ENCODE data around the gene TIAM2.

DNA sequence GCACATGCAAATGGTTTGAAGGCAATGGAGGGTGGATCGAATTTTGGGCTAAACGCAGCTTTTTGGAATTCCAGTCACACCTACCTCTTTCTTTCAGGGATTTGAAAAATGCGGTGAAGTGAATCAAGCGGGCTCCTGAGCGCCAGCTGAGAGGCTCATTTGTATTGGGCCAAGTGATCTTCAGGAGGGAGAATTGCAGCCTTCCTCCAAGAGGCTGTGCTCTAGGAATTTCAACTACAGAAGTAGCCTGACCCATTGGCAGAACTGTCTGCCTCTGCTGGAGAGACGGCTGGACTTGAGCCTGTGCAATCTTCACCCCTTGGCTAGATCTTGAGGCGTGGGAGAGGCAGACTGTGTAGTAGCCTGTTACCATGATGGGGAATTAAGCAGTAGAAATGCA is 5.7 kb upstream of the TIAM2 start:
- no peak for TF ChIP-seq CTCF (IDR thresholded peaks at IDR 0.05)
- no peak for TF ChIP-seq EP300 (IDR thresholded peaks at IDR 0.05)
- no peak for TF ChIP-seq POLR2A (IDR thresholded peaks at IDR 0.05)

Measured in ovary (tissue), 3 donors.